GM12875 (cell line): ENCODE results near the gene GPANK1.
"Not testable (repeated sequence)": the region's sequence is repeated elsewhere in the genome, so short reads cannot be mapped to it uniquely, and the experiment has no call there.

Source experiments
- H3K4me3 ChIP-seq: one replicate; pipeline ENCODE4 v1.5.1; 2011; ENCODE audit warnings: low read depth, low read length, control low read depth
- TF ChIP-seq, protein P1 (sequence below): IDR thresholded peaks from 2 replicates; pipeline ENCODE4 v1.5.1; 2011; ENCODE audit warnings: low read depth, mild to moderate bottlenecking, control low read depth, inconsistent platforms, low read length, moderate library complexity, borderline replicate concordance; ENCODE audit not compliant: insufficient read depth

GPANK1 gene

DNA sequence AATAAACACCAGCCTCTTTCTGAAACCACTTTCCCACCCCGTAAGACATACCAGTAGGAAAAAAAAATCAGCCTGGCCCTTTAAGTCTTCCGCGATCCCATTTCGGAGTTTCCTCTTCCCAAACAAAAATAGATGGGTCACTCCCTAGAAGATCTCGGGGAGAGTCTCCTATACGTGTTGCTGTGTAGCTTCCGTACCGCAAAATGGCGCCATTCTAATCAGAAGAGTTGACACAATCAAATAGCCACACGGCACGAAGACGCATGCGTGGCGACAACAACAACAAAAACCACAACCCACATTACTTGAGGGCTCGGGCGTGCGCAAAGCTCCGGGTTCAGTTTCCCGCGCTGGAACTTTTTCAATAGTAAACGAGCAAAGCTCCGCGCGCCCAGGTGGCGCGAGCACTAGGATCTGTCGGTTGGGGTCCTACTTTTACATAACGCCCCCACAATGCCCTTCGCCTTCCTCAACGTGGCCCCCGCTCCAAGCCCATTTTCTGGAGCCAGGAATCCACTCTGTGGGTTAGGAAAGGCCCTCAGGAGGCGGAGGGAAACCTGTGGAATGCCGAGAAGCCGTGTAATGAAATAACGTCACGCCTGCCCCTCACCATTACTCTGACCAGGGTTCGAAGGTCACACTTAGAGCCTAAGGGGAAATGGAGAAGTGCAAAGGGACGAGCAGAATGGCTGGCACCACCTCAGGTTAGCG lies at the start of gene GPANK1:
Gene GPANK1 (minus strand): TSS at position 208 of the 711 bp plus-strand sequence. CDS start 519 bp downstream, outside the sequence.
- H3K4me3 ChIP-seq: peak within 1 kb of the TSS; percentile 68
- TF ChIP-seq, protein P1, sequence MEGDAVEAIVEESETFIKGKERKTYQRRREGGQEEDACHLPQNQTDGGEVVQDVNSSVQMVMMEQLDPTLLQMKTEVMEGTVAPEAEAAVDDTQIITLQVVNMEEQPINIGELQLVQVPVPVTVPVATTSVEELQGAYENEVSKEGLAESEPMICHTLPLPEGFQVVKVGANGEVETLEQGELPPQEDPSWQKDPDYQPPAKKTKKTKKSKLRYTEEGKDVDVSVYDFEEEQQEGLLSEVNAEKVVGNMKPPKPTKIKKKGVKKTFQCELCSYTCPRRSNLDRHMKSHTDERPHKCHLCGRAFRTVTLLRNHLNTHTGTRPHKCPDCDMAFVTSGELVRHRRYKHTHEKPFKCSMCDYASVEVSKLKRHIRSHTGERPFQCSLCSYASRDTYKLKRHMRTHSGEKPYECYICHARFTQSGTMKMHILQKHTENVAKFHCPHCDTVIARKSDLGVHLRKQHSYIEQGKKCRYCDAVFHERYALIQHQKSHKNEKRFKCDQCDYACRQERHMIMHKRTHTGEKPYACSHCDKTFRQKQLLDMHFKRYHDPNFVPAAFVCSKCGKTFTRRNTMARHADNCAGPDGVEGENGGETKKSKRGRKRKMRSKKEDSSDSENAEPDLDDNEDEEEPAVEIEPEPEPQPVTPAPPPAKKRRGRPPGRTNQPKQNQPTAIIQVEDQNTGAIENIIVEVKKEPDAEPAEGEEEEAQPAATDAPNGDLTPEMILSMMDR: no peak

DNA sequence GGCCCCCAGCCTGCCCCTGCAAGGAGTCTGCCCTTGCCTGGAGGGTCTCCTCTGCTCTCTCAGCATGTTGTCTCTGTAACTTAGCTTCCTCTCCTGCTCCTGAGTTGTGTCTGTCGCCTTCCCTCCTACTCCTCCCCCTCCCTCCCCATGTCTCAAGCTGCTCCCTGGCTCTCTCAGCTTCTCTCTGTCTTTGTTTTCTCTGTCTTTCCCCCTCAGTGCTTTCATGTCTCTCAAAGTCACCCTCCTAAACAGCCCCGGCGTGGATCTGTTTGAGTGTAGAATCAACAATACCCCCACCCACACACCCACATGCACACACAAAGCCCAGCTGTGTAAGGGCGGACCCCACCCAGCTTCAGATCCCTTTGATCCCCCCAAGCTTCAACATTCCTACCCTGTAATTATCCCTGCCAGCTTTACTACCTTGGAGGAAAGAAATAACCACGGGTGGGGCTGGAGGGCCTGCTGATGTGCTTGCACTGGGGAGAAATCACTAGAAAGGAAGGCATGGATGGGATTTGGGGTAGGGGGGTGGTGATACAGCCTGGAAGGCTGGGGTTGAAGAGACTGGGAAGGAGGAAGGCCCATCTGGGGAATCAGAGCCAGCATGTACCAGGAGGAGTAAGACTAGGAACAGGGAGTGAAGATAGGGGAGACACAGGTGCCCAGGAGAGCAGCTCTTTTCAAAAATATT lies 49.3 kb upstream of the GPANK1 start:
- no peak overlapping the region for H3K4me3 ChIP-seq
- TF ChIP-seq, protein P1: no peak

DNA sequence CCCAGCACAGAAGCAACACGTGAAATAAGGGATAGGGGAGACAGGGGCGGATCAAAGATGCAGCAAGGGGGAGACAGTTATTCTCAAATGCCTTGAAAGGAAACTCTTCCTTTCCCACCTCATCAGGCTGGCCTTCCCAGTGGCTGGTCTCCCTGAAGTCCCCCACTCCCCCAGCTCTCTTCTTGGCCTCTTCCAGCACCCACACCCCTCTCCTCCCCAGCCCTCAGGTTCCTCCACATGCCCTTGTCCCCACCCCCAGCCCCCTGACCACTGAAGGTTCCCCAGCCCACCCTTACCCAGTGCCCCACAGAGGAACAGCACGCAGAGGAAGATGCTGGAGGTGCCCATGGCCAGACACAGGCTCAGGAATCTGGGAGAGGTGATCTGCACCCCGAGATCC lies 48.7 kb upstream of the GPANK1 start:
- H3K4me3 ChIP-seq: no peak overlapping the region

DNA sequence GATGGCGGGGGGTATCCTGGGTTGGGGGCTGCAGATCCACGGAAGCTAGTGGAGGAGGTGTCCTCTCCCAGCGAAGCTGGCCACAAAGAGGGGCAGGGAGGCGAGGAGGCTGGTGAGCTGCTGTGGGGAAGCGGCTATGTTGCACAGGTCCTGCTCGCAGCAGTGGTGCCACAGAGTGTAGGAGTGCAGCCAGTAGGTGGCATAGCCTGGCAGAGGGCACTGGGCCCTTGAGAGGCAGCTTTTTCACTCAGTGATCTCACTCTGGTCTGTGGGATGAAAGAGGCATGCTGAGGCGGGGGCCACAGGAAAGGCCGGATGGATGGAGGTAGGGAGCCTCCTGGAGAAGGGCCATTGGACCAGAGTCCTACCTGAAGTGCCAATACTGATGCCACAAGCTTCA lies 47.5 kb upstream of the GPANK1 start:
- H3K4me3 ChIP-seq: no peak overlapping the region
- TF ChIP-seq, protein P1: peak; percentile 10; the same call in 1 of the 2 replicates

More for the DNA sequence above, 48.7 kb upstream of the GPANK1 start:
- TF ChIP-seq, protein P1: no peak

DNA sequence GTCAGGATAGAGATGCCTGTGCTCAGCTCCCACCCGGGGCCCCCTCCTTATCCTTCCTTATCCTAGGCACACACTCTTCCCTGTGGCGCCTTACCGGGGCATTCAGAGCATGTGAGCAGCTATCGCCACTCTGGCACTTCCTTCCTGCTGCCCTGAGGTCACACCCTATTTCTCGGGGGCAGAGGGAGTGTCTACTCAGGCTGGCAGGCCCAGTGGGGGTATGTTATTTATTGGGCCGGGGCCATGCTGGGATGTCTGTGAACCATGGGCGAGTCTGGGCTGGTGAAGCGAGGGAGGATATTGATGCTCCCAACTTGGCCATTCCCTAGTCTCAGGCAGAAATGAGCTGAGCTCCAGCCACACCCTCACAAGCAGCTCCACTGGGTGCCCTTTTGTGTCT lies 46.4 kb upstream of the GPANK1 start:
- H3K4me3 ChIP-seq: no peak overlapping the region
- TF ChIP-seq, protein P1: no peak

DNA sequence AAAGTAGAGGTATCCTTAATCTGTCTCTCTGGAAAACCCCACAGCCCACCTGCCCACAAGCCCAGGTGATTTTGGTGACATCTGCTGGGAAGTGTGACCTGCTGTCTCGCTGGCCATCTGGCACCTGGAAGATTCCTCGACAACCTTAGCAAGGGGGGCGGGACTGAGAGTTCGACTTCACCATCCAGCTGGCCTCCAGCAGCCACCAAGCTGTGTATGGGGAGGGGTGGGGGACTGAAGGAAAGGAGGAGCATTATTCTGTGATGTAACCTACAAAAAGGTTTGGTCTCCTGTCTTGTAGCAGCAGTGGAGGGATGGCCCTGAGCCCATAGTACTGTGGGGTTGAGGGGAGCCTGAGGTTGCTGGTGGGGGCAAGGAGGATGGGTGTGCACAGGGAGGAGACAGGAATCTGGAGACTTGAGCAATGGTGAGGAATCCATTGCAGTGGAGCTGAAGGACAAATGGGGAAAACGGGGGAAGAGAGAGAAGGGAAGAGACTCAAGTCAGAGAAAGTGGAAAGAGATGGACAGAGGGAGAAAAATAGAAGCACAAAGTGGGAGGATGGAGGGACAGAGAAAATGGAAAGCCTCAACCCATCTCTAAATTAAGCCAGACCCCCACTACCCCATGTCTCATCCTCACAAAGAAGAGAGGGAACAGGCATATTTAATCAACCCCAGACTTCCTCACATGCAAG lies 45.9 kb upstream of the GPANK1 start:
- TF ChIP-seq, protein P1: no peak

DNA sequence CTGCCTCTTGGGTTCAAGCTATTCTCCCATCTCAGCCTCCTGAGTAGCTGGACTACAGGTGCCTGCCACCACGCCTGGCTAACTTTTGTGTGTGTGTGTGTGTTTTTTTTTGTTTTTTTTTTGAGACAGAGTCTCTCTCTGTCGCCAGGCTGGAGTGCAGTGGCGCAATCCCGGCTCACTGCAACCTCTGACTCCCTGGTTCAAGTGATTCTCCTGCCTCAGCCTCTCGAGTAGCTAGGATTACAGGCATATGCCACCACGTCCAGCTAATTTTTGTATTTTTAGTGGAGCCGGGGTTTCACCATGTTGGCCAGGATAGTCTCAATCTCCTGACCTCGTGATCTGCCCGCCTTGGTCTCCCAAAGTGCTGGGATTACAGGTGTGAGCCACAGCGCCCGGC lies 44.4 kb upstream of the GPANK1 start:
- not testable (repeated sequence) for H3K4me3 ChIP-seq

More for the DNA sequence above, 45.9 kb upstream of the GPANK1 start:
- no peak overlapping the region for H3K4me3 ChIP-seq
